Measurements from ENCODE around the gene PDE6B. TPM values are rescaled to one million over a fixed set of nuclear protein-coding genes. Genes with fewer than 3 reads are reported as not detected.
"Not testable (repeated sequence)": the region's sequence is repeated elsewhere in the genome, so short reads cannot be mapped to it uniquely, and the experiment has no call there.

PDE6B gene
- total and polyA plus RNA-seq, 8 donors = 1.1 to 12.3 (median 1.7) TPM; not detected in 4

- H3K36me3 ChIP-seq = peaks cover 5 to 14% (median 12%) of the 10 kb centered on the region in 4 donors
- H3K4me3 ChIP-seq = no peak overlapping the region
- H3K27me3 ChIP-seq = peaks cover 0 to 25% (median 8%) of the 10 kb centered on the region in 3 donors
- no peak for TF ChIP-seq EP300 (IDR thresholded peaks at IDR 0.05)
- TF ChIP-seq CTCF (IDR thresholded peaks at IDR 0.05) = no peak
- no peak for TF ChIP-seq POLR2A (IDR thresholded peaks at IDR 0.05)
- TF ChIP-seq POLR2AphosphoS5 (IDR thresholded peaks at IDR 0.05) = no peak
- intact Hi-C loops (cut with DNase I; ENCODE audit: low total_unique reads) = no loop called here
- 78 to 84% (median 82%) methylated on average over 13 to 22 of the region's 22 CpGs for WGBS, 5 donors
- H3K27ac ChIP-seq = no peak overlapping the region
- DNase-seq = no peak
- no peaks in the 10 kb centered on the region for H3K9me3 ChIP-seq
- peaks cover 7 to 21% (median 18%) of the 10 kb centered on the region in 4 donors for H3K4me1 ChIP-seq
These were observed 41.0 kb downstream of the PDE6B start for GRCh38 chr4:666436-666810.

- Histone ChIP-seq H3K27me3 (peaks cover 0 to 25% (median 8%) of the 10 kb centered on the region in 3 donors), H3K4me3 (no peak overlapping the region), H3K4me1 (peaks cover 7 to 21% (median 18%) of the 10 kb centered on the region in 4 donors), H3K27ac (no peak overlapping the region), H3K9me3 (no peaks in the 10 kb centered on the region), H3K36me3 (peaks cover 10 to 20% (median 17%) of the 10 kb centered on the region in 4 donors)
- no peak for DNase-seq
- intact Hi-C loops (cut with DNase I; ENCODE audit: low total_unique reads) = no loop called here
- TF ChIP-seq POLR2A (IDR thresholded peaks at IDR 0.05) = no peak
- no peak for TF ChIP-seq POLR2AphosphoS5 (IDR thresholded peaks at IDR 0.05)
- TF ChIP-seq CTCF (IDR thresholded peaks at IDR 0.05) = no peak
- TF ChIP-seq EP300 (IDR thresholded peaks at IDR 0.05) = no peak
- WGBS, 5 donors = 80 to 83% (median 82%) methylated on average over 14 to 28 of the region's 28 CpGs
These were observed 41.6 kb downstream of the PDE6B start for GRCh38 chr4:666822-667544.

- no peak for DNase-seq
- intact Hi-C loops (cut with DNase I; ENCODE audit: low total_unique reads) = no loop called here
- H3K36me3 ChIP-seq = peaks cover 15 to 25% (median 23%) of the 10 kb centered on the region in 4 donors
- no peak for TF ChIP-seq EP300 (IDR thresholded peaks at IDR 0.05)
- no peak for TF ChIP-seq POLR2A (IDR thresholded peaks at IDR 0.05)
- no peak for TF ChIP-seq CTCF (IDR thresholded peaks at IDR 0.05)
- TF ChIP-seq POLR2AphosphoS5 (IDR thresholded peaks at IDR 0.05) = no peak
- H3K9me3 ChIP-seq = no peaks in the 10 kb centered on the region
- H3K27ac ChIP-seq = no peak overlapping the region
- peaks cover 0 to 25% (median 8%) of the 10 kb centered on the region in 3 donors for H3K27me3 ChIP-seq
- H3K4me3 ChIP-seq = no peak overlapping the region
- 60 to 69% (median 64%) methylated on average over 10 of the region's 10 CpGs for WGBS, 5 donors
- peaks cover 7 to 21% (median 20%) of the 10 kb centered on the region in 4 donors for H3K4me1 ChIP-seq
These were observed 42.2 kb downstream of the PDE6B start for GRCh38 chr4:667545-667925.

- H3K9me3 ChIP-seq; intact Hi-C loops (cut with DNase I; ENCODE audit: low total_unique reads); DNase-seq; H3K27ac ChIP-seq; H3K4me3 ChIP-seq: not testable (repeated sequence)
- H3K4me1 ChIP-seq = peaks cover 9 to 22% (median 21%) of the 10 kb centered on the region in 4 donors
- 79 to 93% (median 91%) methylated on average over 6 of the region's 6 CpGs for WGBS, 5 donors
- H3K36me3 ChIP-seq = peaks cover 15 to 31% (median 28%) of the 10 kb centered on the region in 4 donors
- H3K27me3 ChIP-seq = peaks cover 0 to 20% (median 6%) of the 10 kb centered on the region in 3 donors
These were observed 42.8 kb downstream of the PDE6B start for GRCh38 chr4:668219-668618.

- intact Hi-C loops (cut with DNase I; ENCODE audit: low total_unique reads); H3K27me3 ChIP-seq; DNase-seq; H3K9me3 ChIP-seq; H3K4me3 ChIP-seq; H3K27ac ChIP-seq: not testable (repeated sequence)
- peaks cover 15 to 31% (median 28%) of the 10 kb centered on the region in 4 donors for H3K36me3 ChIP-seq
- WGBS, 5 donors = 90 to 95% (median 94%) methylated on average over 11 of the region's 11 CpGs
- H3K4me1 ChIP-seq = peaks cover 11 to 17% (median 17%) of the 10 kb centered on the region in 4 donors
These were observed 44.6 kb downstream of the PDE6B start for GRCh38 chr4:669806-670559.
